Activated CD4-positive, alpha-beta T cell treated with anti-CD3 and anti-CD28 coated beads for 4 hours (primary cell): Measurements from ENCODE around the gene EFCAB6.

Experiments
- DNase-seq, 2 donors: peaks; one replicate each; pipeline ENCODE4 v3.0.0-alpha.2; 2020

EFCAB6 gene

GRCh38 chr22:43493297-43493696 lies 318.8 kb downstream of the EFCAB6 start:
- no peak for DNase-seq

DNA sequence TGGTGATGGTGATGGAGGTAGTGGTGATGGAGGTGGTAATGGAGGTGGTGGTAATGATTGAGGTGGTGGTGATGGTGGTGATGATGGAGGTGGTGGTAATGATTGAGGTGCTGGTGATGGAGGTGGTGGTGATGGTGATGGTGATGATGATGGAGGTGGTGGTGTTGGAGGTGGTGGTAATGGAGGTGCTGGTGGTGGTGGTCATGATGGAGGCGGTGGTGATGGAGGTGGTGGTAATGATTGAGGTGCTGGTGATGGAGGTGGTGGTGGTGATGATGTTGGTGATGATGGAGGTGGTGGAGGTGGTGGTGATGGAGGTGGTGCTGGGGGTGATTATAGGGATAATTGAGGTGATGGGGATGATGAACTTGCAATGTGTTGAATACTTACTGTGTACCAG lies 320.4 kb downstream of the EFCAB6 start:
- no peak for DNase-seq

- no peak for DNase-seq
Observed at GRCh38 chr22:43491177-43491576, 320.9 kb downstream of the EFCAB6 start.

DNA sequence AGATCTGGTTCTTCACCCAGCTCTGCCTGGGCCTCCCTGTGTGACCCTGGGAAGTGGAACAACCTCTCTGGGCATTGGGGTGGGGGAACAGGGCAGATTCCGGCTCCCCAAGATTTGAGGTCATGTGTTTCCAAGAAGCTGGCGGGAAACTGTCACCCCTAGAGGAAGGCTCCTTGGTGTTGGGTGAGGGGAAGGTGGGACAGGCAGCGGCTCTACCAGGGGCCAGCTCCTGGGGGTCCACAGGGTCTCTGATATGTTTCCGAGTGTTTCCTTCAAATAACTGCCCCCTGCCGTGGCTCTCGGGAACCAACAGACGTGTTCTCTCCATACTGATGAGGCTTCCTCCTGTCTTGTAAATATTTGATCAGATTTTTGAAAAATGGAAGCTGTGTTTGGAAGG lies 321.8 kb downstream of the EFCAB6 start:
- DNase-seq = no peak

DNA sequence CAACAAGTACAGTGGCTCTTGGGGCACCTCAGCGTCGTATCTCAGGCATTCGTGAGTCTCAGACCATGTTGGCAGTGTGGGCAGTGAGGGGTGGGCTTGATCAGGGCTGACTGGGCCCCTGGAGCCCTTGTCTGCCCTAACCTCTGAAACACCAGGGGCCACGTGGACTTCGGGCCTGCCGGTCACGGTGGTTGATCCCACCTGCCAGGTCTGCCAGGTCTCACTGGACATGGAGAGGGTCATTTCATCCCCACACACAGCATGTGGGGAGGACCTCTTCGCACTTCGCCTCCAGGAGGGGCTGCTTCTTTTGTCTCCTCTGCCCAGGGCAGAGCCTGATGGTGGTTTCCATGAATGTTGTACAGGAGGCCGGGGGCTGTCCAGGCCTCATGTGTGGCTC lies 323.2 kb downstream of the EFCAB6 start:
- no peak for DNase-seq

- DNase-seq = no peak
Observed at GRCh38 chr22:43488031-43488866, 323.9 kb downstream of the EFCAB6 start.

DNA sequence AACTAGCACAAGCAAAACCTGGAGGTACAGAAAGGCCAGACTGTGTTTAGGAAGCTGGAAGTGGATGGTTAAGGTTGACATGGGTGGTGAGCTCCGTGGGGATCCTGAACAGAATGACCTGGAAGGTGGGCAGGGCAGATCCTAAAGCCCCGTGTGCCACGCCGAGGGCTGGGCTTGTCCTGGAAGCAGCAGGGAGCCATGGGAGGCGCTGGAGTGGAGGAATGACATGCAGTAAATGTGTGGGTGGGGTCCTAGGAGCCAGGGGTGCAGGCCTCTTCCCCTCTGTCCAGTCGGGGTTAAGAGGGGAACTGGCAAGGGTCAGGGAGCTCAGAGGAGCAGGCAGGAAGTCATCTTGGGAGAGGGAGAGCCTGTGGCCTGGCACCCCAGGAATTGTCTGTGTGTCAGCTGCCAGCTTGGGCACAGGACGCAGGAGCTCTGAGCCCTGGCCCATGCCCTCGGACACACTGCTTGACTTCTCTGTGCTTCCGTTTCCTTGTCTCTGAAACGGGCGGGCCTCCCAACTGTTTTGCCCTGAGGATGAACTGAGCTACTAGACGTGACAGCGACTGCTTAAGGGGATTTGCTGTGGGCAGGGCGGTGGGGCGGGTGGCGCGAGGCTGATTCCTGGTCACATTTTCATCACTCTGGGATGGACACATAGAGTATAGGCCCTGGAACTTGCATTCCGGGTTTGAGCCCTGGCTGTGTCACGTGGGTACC lies 324.6 kb downstream of the EFCAB6 start:
- no peak for DNase-seq

DNA sequence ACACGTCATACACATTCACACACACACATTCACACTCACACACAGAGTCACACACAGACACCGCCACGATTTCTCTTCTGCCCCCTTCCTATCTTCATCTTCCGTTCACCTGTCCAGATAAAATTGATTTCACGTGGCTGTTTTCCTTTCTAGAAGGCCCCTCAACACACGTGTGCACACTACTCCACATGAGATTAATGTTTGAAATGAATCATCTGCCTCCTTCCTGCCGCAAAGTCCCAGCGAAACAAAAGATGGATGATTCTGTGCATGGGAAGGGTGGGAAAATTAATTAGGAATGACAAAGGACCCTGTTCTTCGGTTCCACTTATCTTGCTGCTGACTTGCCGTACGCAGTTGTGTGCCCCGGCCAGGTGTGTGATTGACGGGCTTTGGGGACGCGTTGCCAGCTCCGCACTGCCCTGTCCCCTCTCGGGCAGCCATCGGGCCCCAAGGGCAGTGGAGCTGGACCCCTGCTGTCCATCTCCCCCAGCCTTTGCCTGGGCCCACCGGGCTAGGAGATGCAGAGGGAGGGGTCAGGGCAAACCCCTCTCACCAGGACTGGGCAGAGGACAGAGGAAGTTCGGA lies 326.5 kb downstream of the EFCAB6 start:
- DNase-seq = no peak

- no peak for DNase-seq
Observed at GRCh38 chr22:43484227-43484626, 327.9 kb downstream of the EFCAB6 start.

DNA sequence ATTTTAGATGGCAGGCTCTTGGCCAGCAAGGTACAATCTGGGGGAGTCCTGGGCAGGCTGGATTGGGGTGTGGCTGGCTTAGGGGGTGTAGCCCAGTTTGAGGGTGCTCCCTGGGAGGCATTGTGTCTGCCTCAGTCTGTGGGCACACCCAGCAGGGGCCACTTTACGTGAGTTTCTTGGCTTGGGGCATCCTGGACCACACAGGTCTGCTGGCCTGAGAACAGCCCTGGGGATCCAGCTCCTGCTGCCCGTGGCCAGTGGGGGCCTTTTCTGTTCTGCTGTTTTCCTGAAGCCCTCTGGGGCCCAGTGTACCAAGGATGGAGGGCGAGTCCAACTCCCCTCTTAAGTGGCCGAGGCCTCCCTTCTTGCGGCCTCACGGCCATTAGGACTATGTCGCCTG lies 328.4 kb downstream of the EFCAB6 start:
- no peak for DNase-seq

- no peak for DNase-seq
Observed at GRCh38 chr22:43483266-43483665, 328.8 kb downstream of the EFCAB6 start.

- DNase-seq = no peak
Observed at GRCh38 chr22:43482318-43482625, 329.8 kb downstream of the EFCAB6 start.

- DNase-seq = no peak
Observed at GRCh38 chr22:43481568-43482317, 330.4 kb downstream of the EFCAB6 start.

DNA sequence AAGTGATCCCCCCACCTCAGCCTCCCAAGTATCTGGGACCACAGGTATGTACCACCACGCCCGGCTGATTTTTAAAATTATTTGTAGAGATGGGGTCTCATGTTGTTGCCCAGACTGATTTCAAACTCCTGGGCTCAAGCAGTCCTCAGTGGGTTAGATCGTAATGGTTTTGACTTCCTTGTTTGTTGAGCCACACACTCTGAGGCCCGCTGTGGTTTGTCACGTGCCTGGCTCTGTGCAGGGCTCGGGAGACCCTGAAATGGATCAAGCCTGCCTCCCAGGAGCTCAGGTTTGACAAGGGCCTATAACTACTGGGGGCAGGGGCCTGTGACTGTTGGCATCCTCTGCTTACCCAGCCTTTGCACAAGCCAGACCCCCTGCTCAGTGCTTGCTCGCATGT lies 332.1 kb downstream of the EFCAB6 start:
- no peak for DNase-seq

DNA sequence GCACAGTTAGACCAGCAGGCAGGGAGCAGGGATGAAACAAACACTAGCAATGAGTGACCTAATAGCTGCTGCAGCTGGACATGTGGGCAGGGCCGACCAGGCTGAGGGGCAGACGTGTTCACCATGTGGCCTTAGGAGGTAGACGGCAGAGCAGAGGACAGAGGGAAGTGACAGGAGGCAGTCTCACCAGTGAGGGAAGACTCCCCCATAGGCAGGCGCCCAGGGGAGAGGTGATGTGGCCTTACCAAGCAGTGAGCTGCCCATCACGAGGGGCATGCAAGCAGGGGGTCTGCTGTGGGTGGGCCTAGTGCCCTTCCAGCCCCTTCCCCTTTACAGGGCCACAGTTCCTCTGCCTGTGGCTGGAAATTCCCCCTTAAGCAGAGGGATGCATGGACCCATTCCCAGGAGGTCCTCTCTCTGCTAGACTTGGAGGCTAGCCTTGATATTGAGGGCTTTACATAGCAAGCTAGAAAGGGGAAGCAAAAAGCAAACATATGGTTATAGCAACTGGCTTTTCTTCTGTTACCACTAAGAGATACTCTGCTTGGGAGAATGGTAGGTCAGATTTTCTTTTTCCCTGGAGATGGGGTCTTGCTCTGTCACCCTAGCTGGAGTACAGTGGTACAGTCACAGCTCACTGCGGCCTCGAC lies 332.7 kb downstream of the EFCAB6 start:
- no peak for DNase-seq
